Measurements from ENCODE around the gene MS4A10.

MS4A10 gene

DNA sequence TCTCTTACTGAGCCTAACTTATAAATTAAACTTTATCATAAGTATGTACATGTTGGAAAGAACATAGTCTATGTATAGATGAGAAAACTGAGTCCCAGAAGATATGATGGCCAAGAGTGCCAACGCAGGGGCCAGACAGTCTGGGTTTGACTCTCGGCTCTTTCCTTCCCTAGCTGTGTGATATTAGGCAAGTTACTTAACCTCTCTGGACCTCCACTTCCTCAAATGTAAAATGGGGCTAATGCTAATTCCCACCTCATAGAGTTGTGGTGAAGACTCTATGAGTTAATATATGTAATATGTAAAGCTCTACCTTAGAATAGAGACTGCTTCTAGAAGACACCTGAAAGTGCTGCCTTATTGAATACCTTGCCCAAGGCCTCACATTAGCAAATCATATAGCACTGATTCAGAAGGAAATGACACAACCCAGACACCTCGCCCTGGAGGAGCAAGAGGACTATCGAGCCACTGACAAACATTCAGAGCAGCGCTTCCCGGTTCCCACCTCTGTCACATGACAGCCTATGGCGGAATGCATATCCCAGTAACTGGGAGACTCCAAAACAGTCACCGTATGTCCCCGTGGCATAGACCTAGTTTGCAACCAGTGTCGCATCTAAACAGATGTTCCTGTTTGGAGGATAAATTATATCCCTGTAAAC lies 45.5 kb downstream of the MS4A10 start:
- no peak for DNase-seq (ENCODE audit: low spot score)

DNA sequence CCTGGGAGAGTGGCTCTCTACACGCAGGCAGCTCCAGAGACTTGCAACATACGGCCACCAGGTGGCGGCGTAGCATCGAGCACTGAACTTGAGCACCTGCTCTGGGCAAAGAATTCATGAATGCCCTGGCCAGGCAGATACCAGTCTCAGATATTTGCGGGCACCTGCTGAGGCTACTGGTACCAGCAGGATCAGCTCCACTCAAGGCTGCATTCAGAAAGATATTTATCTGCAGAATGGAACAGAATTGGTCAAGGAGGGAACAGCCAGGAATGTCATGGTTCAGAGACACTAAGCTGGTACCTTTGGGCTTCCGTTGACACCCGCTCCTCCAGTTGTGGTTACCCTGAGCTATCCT lies 46.0 kb downstream of the MS4A10 start:
- peak; percentile 86 for DNase-seq (ENCODE audit: low spot score)

DNA sequence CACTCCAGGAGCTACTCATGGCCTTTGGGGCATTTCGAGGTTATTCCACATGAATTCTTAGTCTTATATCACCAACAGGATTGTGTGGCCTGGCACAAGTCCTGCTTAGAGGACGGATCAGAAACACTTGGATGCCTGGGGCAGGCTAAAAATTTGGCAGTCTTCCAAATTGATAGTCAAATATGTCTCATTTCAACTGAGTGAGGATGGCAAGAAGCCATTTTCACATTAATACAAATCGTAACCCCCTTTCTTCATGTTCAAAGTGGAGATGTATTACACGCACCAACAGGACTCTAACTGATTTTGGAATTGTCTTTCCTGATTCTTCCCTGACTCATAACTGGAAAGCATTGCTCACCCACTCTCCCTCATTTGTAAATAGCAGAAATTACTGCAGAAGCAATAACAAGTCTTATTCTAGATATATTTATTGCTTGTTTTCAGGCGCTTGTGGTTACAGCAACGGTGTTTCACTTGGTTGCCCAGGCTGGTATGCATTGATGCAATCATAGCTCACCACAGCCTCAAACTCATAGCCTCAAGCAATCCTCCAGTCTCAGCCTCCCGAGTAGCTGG lies 46.5 kb downstream of the MS4A10 start:
- DNase-seq (ENCODE audit: low spot score) = no peak

DNA sequence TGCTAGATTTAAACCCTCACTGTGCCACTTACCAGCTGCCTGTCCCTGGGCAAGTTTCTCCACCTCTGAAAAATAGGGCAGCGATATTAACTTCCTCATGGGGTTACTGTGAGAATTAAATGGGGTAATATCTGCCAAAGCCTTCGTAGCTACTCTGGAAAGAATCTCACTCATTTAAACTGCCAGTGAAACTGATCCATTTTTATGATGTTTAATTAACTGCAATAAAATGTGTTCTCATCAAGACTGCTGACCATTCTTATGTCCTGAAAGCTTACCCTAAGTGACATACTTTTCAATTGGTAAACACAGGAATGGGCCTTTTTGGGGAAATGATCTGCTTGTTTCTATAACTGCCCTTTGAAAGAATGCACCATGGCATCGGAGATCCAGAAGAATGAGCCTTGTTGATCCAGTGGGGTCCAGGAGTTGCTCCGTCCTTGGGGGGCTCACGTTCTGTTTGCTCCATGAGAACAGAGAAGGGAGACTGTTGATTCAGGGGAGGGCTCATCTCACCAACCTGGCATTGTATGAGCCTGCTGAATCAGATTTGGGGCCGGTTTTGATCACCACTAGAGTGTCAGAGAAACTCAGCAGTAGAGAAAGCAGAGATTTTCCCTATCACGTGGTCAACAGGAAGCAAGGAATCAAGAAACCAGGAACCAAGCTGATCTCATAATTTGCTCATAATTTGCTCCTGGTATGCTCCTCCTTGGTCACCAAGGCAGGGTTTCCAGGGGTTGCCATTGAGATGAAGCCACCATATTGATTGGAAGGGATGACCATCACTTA lies 49.8 kb downstream of the MS4A10 start:
- DNase-seq (ENCODE audit: low spot score) = no peak

DNA sequence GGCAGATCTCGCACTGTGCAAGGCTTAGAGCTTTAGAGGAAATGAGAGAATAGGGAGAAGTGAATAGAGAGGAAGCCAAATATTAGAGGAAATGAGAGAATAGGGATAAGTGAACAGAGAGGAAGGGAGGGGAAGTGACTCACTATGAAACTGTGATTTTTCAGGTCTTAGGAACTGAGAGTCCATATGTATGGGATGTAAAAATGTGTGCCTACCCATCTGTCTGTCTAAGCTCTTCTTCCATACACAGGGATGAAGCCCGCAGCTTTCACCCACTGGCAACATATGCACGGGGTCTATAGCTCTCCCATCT lies 50.4 kb downstream of the MS4A10 start:
- DNase-seq (ENCODE audit: low spot score) = no peak

DNA sequence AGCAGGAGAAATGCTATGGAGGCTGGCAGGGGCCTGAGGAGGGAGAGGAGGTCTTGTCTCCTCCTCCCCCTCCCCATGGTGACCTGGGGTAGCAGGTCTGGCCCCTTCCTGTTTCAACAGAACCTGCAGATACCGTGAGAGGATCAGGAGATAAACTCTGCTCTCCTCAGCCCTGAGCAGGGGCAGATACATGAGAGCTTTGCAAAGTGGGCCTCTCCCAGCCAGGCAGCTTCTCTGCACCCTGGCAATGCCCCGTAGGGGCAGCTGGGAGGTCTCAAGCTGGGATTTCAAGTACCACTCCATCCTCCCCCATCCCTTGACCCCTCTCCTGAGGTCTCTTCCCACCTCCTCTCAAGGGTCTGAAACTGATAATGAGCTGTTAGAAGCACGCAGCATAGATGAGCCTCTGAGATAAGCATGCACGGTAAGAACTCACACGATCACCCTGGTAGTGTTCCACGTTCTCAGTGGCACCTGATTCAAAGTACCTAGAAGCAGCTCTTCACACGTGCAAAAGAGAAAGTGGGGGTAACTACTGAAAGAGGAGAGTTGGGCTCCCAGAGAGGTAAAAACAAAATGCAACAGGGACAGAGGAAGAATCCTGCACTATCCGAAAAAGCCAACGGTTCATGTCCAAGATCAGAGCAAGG lies 51.9 kb downstream of the MS4A10 start:
- DNase-seq (ENCODE audit: low spot score) = no peak

DNA sequence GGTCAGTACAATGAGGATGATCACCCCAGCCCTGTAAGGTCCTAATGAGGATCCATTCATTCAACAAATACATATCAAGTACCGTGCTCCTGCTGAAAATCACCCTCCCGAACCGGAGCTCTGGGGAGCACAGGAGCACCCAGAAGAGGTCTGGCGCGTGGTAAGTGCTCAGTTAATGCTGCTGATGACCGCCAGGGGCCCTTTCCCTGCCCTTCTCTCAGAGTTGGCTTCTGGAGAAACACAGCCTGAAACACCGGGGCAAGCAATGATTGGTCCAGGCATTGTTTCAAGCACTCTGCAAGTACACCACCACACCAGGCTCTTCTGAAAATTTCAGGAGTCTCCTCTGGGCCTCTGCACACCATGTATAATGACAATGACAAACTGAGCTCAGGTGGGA lies 53.0 kb downstream of the MS4A10 start:
- DNase-seq (ENCODE audit: low spot score) = no peak

GRCh38 chr11:60840470-60841430 lies 55.6 kb downstream of the MS4A10 start:
- DNase-seq (ENCODE audit: low spot score) = no peak

- peak; percentile 100 for DNase-seq (ENCODE audit: low spot score)
These were observed 56.9 kb downstream of the MS4A10 start, which contains the start of gene CCDC86 for GRCh38 chr11:60841797-60842667. CCDC86 (plus strand) TSS chr11:60842113; CDS start chr11:60842125, 12 bp downstream.

DNA sequence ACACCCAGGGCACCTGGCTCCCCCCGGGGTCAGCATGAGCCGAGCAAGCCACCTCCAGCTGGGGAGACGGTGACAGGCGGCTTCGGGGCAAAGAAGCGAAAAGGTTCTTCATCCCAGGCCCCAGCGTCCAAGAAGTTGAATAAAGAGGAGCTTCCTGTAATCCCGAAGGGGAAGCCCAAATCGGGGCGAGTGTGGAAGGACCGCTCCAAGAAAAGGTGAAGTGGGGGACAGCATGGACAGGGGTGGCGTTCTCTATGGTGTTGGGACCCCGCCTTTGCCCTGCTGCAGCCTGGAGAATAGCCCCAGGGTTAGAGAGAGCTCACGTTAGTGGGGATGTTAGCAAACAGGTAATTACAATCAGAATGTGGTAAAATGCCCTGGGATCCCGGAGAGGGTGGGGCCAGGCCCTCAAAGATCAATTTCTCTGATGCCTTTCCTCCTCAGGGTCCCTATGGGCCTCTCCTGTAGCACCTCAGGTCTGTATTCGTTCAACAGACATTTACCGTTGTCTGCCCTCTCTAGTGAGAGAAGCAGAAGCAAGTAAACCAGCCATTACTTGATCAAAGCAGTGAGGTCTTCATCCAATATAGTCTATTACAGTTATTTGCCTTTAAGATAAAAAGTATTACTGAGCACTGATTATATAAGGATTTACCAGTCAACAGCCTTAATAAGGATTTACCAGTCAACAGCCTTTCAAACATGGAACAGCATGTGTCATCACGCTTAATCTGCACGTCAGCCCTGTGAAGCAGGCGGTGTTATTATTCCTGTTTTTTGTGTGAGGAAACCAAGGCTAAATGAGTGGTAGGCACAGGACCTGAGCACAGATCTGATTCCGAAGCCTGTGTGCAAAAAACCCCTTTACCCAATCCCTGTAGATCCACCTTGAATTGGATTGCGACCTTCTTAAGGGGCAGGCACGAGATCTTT lies 57.8 kb downstream of the MS4A10 start:
- peak; percentile 56 for DNase-seq (ENCODE audit: low spot score)

GRCh38 chr11:60844045-60844869 lies 59.1 kb downstream of the MS4A10 start:
- DNase-seq (ENCODE audit: low spot score) = no peak

- no peak for DNase-seq (ENCODE audit: low spot score)
These were observed 59.7 kb downstream of the MS4A10 start for GRCh38 chr11:60844870-60845221.

DNA sequence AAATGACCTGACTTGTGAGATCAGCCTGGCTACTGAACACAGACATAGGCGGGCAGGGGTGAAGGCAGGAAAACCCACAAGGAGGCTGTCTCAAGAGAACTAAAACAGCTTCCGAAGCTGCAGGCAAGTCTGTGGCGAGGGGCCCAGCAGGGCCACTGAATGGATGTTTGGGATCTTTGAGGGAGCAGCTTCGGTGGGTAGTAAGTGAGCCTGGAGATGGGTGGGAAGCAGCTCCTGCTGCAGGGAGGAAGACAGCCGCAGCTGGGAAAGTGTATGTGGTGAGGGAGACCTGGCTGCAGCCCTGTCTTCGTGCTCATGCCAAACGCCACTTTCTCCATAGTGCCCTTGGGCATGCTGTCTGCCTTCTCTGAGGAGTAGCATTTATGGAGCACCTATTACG lies 60.2 kb downstream of the MS4A10 start:
- DNase-seq (ENCODE audit: low spot score) = no peak

DNA sequence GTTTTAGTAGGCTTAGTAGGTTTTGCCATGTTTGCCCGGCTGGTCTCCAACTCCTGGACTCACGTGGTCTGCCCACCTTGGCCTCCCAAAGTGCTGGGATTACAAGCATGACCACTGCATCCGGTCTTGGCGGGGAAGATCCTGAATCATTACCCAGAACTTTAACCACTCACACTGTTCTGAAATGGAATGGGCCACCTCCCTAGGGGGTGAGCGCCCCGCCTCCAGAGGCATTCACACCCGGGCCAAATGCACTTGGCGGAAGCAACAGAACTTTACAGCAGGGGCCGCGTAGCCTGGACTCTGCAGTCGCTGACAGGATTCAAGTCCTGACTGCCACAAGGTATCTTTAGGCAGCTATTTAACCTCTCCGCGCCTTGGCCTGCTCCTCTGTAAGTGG lies 62.1 kb downstream of the MS4A10 start:
- no peak for DNase-seq (ENCODE audit: low spot score)

GRCh38 chr11:60847896-60848295 lies 62.8 kb downstream of the MS4A10 start:
- no peak for DNase-seq (ENCODE audit: low spot score)

DNA sequence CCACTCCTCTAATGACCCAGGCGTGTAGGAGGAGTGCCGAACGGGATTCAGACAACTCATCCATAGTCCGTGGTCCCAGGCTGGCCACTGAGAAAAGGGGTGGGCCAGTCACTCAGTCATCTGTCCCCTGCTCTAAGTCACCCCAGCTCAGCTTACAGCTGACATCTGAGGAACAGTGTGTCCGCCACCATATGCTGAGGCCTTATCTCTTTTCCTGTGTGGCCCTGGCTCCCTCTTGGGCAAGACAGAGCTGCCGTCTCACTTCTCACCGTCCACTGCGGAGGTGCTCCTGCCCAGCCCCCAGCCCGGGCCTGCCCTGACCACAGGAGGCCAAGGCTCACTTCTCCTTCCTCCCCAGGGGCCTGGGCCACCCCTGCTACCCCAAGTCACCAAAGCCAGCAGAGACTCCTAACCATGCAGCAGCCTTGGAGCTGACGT lies 63.6 kb downstream of the MS4A10 start:
- no peak for DNase-seq (ENCODE audit: low spot score)

GRCh38 chr11:60849641-60850520 lies 64.7 kb downstream of the MS4A10 start:
- DNase-seq (ENCODE audit: low spot score) = no peak

Measured in D341Med (cell line).